Activated CD4-positive, CD25-positive, alpha-beta regulatory T cell treated with anti-CD3 and anti-CD28 coated beads, Interleukin-2, amount 50 U/mL, for 24 hours (primary cell): ENCODE data around the gene MCC.
"Not testable (repeated sequence)": the region's sequence is repeated elsewhere in the genome, so short reads cannot be mapped to it uniquely, and the experiment has no call there.

Source experiments
- ATAC-seq, 2 donors: fragments of 150-1000 bp; cut with Tn5 transposase; one replicate each; pipeline ENCODE4 v1.10.0; 2021; ENCODE audit warnings: mild to moderate bottlenecking in 1 of 2, moderate library complexity in 1 of 2

MCC gene

GRCh38 chr5:113405530-113405929 is 82.7 kb downstream of the MCC start:
- no peak for ATAC-seq

GRCh38 chr5:113404269-113404668 is 84.0 kb downstream of the MCC start:
- ATAC-seq: no peak

GRCh38 chr5:113397986-113398385 is 90.3 kb downstream of the MCC start:
- ATAC-seq: not testable (repeated sequence)

- no peak for ATAC-seq
Observed at GRCh38 chr5:113397046-113397445, 91.2 kb downstream of the MCC start.

- ATAC-seq: no peak
Observed at GRCh38 chr5:113394658-113395057, 93.6 kb downstream of the MCC start.

GRCh38 chr5:113390224-113390623 is 98.0 kb downstream of the MCC start:
- ATAC-seq: peak; percentile 30 to 35

GRCh38 chr5:113389116-113389515 is 99.1 kb downstream of the MCC start:
- no peak for ATAC-seq

- ATAC-seq: no peak
Observed at GRCh38 chr5:113387844-113388243, 100.4 kb downstream of the MCC start.

GRCh38 chr5:113384782-113385285 is 103.4 kb downstream of the MCC start:
- ATAC-seq: no peak

- no peak for ATAC-seq
Observed at GRCh38 chr5:113382731-113383130, 105.5 kb downstream of the MCC start.

GRCh38 chr5:113381791-113382190 is 106.5 kb downstream of the MCC start:
- no peak for ATAC-seq

- ATAC-seq: no peak
Observed at GRCh38 chr5:113380807-113381326, 107.4 kb downstream of the MCC start.

- ATAC-seq: no peak
Observed at GRCh38 chr5:113379936-113380806, 108.1 kb downstream of the MCC start.

GRCh38 chr5:113378959-113379541 is 109.2 kb downstream of the MCC start:
- ATAC-seq: peak; percentile 45 to 67

- no peak for ATAC-seq
Observed at GRCh38 chr5:113378514-113378913, 109.7 kb downstream of the MCC start.

- ATAC-seq: peak in 1 of 2 donors; percentile 13
Observed at GRCh38 chr5:113378081-113378480, 110.2 kb downstream of the MCC start.

- no peak for ATAC-seq
Observed at GRCh38 chr5:113376640-113377039, 111.6 kb downstream of the MCC start.

- ATAC-seq: no peak
Observed at GRCh38 chr5:113375480-113376060, 112.7 kb downstream of the MCC start.

GRCh38 chr5:113373426-113373825 is 114.8 kb downstream of the MCC start:
- no peak for ATAC-seq

GRCh38 chr5:113371721-113372196 is 116.5 kb downstream of the MCC start:
- ATAC-seq: no peak

- ATAC-seq: no peak
Observed at GRCh38 chr5:113367586-113367985, 120.7 kb downstream of the MCC start.

- ATAC-seq: no peak
Observed at GRCh38 chr5:113364466-113364865, 123.8 kb downstream of the MCC start.

GRCh38 chr5:113361701-113362100 is 126.6 kb downstream of the MCC start:
- ATAC-seq: no peak
